ENCODE data around the gene TLE5.
A peak's percentile ranks its signal among the peaks of the same experiment; 100 is the strongest.

The TLE5 gene

GRCh38 chr19:3071768-3072167 lies 9.5 kb upstream of the TLE5 start:
- TF ChIP-seq CTCF (IDR thresholded peaks at IDR 0.05; ENCODE audit: insufficient read depth, low read depth, low read length, missing control alignments), result no peak
- DNase-seq (ENCODE audit: low read depth), result no peak
- H3K4me3 ChIP-seq (ENCODE audit: low read depth, low read length), result no peak overlapping the region

- no peak for TF ChIP-seq CTCF (IDR thresholded peaks at IDR 0.05; ENCODE audit: insufficient read depth, low read depth, low read length, missing control alignments)
- no peak overlapping the region for H3K4me3 ChIP-seq (ENCODE audit: low read depth, low read length)
- no peak for DNase-seq (ENCODE audit: low read depth)
Measured at GRCh38 chr19:3068071-3068470, 5.8 kb upstream of the TLE5 start.

- no peak for DNase-seq (ENCODE audit: low read depth)
- TF ChIP-seq CTCF (IDR thresholded peaks at IDR 0.05; ENCODE audit: insufficient read depth, low read depth, low read length, missing control alignments), result no peak
- no peak overlapping the region for H3K4me3 ChIP-seq (ENCODE audit: low read depth, low read length)
Measured at GRCh38 chr19:3067563-3067962, 5.3 kb upstream of the TLE5 start.

GRCh38 chr19:3066482-3067049 lies 4.3 kb upstream of the TLE5 start:
- no peak for DNase-seq (ENCODE audit: low read depth)
- TF ChIP-seq CTCF (IDR thresholded peaks at IDR 0.05; ENCODE audit: insufficient read depth, low read depth, low read length, missing control alignments), result no peak
- H3K4me3 ChIP-seq (ENCODE audit: low read depth, low read length), result no peak overlapping the region

GRCh38 chr19:3065675-3066357 lies 3.5 kb upstream of the TLE5 start:
- DNase-seq (ENCODE audit: low read depth), result peak; percentile 97
- H3K4me3 ChIP-seq (ENCODE audit: low read depth, low read length), result peak overlapping the region; percentile 11
- TF ChIP-seq CTCF (IDR thresholded peaks at IDR 0.05; ENCODE audit: insufficient read depth, low read depth, low read length, missing control alignments), result no peak

- no peak overlapping the region for H3K4me3 ChIP-seq (ENCODE audit: low read depth, low read length)
- TF ChIP-seq CTCF (IDR thresholded peaks at IDR 0.05; ENCODE audit: insufficient read depth, low read depth, low read length, missing control alignments), result no peak
- DNase-seq (ENCODE audit: low read depth), result no peak
Measured at GRCh38 chr19:3064011-3064330, 1.7 kb upstream of the TLE5 start.
